ENCODE results near the gene DDRGK1. TPM values are rescaled to one million over a fixed set of nuclear protein-coding genes. Genes with fewer than 3 reads are reported as not detected.

DDRGK1 gene
- total RNA-seq, 1 donor from 2014 or later = 59.3 TPM

DNA sequence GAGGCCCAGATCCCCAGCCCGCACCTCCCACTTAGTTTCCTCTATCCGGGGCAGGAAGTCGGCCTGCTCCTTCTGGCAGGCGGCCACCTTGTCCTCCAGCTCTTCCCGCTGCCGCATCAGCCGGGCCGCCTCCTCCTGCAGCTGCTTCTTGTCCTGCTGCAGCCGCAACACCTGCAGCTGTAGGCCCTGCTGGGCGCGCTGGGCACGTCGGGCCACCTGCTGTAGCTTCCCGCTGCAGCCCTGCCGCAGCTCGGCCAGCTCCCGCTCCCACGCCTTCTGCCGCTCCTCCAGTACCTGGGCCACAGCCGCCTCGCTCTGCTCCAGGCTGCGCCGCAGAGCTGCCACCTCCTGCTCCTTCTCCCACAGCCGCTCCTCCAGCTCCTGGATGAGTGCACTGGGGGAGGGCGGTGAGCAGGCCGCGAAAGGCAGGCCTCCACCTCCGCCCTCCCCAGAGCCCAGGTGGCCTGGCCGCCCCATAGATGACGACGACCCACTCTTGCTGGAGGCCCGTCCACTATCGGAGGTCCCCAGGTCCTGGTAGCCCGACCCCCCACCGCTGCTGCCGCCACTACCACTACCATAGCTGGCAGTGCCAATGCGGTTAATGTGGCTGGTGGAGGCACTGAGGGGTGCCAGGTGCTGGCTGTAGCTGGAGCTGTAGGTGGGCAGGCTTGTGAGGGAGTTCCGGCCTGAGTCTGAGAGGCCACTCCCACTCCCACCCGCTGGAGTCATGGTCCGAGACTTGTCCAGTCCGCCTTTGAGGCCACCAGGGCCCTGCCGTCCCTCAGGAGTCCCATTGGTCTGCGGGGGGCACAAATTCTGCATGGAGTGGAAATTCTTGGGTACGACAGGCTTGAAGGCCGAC, 38.8 kb downstream of the DDRGK1 start:
- Mint-ChIP-seq H3K4me1 (ENCODE audit: low read depth, unreplicated experiment) (peaks cover 23% of the 10 kb centered on the region), H3K9me3 (ENCODE audit: unreplicated experiment) (peaks cover 3% of the 10 kb centered on the region), H3K36me3 (ENCODE audit: unreplicated experiment) (no peaks in the 10 kb centered on the region), H3K4me3 (ENCODE audit: unreplicated experiment) (no peak overlapping the region), H3K27me3 (ENCODE audit: unreplicated experiment) (peaks cover 8% of the 10 kb centered on the region), H3K27ac (ENCODE audit: unreplicated experiment) (peak overlapping the region; percentile 72)
- TF ChIP-seq, protein P1, sequence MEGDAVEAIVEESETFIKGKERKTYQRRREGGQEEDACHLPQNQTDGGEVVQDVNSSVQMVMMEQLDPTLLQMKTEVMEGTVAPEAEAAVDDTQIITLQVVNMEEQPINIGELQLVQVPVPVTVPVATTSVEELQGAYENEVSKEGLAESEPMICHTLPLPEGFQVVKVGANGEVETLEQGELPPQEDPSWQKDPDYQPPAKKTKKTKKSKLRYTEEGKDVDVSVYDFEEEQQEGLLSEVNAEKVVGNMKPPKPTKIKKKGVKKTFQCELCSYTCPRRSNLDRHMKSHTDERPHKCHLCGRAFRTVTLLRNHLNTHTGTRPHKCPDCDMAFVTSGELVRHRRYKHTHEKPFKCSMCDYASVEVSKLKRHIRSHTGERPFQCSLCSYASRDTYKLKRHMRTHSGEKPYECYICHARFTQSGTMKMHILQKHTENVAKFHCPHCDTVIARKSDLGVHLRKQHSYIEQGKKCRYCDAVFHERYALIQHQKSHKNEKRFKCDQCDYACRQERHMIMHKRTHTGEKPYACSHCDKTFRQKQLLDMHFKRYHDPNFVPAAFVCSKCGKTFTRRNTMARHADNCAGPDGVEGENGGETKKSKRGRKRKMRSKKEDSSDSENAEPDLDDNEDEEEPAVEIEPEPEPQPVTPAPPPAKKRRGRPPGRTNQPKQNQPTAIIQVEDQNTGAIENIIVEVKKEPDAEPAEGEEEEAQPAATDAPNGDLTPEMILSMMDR (IDR thresholded peaks at IDR 0.05; ENCODE audit: partially characterized antibody, unreplicated experiment) = no peak
- peak; percentile 43 for DNase-seq

GRCh38 chr20:3164763-3165410, 39.6 kb downstream of the DDRGK1 start:
- H3K4me3 Mint-ChIP-seq (ENCODE audit: unreplicated experiment) = peak overlapping the region; percentile 20
- H3K4me1 Mint-ChIP-seq (ENCODE audit: low read depth, unreplicated experiment) = peaks cover 23% of the 10 kb centered on the region
- peak overlapping the region; percentile 72 for H3K27ac Mint-ChIP-seq (ENCODE audit: unreplicated experiment)
- TF ChIP-seq, protein P1 (IDR thresholded peaks at IDR 0.05; ENCODE audit: partially characterized antibody, unreplicated experiment) = no peak
- H3K27me3 Mint-ChIP-seq (ENCODE audit: unreplicated experiment) = peaks cover 8% of the 10 kb centered on the region
- H3K36me3 Mint-ChIP-seq (ENCODE audit: unreplicated experiment) = no peaks in the 10 kb centered on the region
- H3K9me3 Mint-ChIP-seq (ENCODE audit: unreplicated experiment) = peaks cover 3% of the 10 kb centered on the region
- no peak for DNase-seq

GRCh38 chr20:3164043-3164762, 40.3 kb downstream of the DDRGK1 start:
- H3K9me3 Mint-ChIP-seq (ENCODE audit: unreplicated experiment) = peaks cover 4% of the 10 kb centered on the region
- H3K36me3 Mint-ChIP-seq (ENCODE audit: unreplicated experiment) = no peaks in the 10 kb centered on the region
- H3K4me1 Mint-ChIP-seq (ENCODE audit: low read depth, unreplicated experiment) = peaks cover 23% of the 10 kb centered on the region

DNA sequence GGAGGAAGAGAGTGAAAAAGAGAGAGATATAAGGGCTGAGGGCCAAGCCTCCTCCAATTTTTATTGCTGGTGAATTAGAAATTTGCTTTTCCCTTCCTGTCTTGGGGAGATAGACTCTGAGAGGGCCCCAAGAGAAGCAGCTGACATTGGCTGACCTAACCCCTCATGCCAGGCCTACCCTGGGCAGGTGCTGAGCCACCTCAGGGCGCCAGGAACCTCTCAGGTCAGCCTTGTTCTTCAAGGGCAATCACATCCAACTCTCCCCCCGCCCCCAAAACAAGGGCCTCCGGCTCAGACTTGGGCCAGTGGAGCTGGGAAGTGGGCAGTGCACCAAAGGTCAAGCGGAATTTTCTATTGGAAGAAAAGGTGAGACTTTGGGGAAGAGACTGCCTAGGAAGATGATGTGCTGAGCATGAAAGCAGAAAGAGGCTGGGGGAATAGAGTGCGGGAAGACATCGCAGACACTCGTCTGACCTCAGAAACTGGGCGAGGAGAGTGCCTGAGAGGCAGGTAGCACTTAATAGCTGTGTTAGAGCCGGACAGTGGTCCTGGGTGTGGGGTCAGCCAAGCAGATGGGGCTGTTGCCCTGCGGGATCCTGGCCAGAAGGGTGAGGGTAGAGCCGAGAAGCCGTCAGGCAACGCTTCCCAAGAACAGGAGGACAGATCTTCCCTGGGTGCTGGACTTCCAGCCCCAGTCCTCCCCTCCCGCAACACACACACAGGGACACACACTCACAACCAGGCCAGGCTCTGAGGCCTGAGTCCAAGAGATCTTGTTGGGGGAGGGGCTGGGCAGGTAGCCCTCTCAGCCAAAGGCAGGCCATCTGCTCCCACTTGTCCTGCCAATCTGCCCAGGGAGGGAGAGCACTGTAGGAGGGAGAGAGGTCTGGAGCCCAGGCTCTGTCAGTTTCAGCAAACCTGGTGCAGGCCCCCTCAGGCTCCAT, 41.1 kb downstream of the DDRGK1 start:
- H3K4me3 Mint-ChIP-seq (ENCODE audit: unreplicated experiment) = peak overlapping the region; percentile 74
- peak overlapping the region; percentile 95 for H3K27ac Mint-ChIP-seq (ENCODE audit: unreplicated experiment)
- peaks cover 5% of the 10 kb centered on the region for H3K9me3 Mint-ChIP-seq (ENCODE audit: unreplicated experiment)
- TF ChIP-seq, protein P1 (IDR thresholded peaks at IDR 0.05; ENCODE audit: partially characterized antibody, unreplicated experiment) = no peak
- H3K36me3 Mint-ChIP-seq (ENCODE audit: unreplicated experiment) = no peaks in the 10 kb centered on the region
- peaks cover 10% of the 10 kb centered on the region for H3K27me3 Mint-ChIP-seq (ENCODE audit: unreplicated experiment)
- peak; percentile 56 for DNase-seq
- H3K4me1 Mint-ChIP-seq (ENCODE audit: low read depth, unreplicated experiment) = peaks cover 21% of the 10 kb centered on the region

More at GRCh38 chr20:3164043-3164762, 40.3 kb downstream of the DDRGK1 start:
- TF ChIP-seq, protein P1 (IDR thresholded peaks at IDR 0.05; ENCODE audit: partially characterized antibody, unreplicated experiment) = no peak
- Mint-ChIP-seq H3K4me3 (ENCODE audit: unreplicated experiment) (peak overlapping the region; percentile 74), H3K27me3 (ENCODE audit: unreplicated experiment) (peaks cover 10% of the 10 kb centered on the region), H3K27ac (ENCODE audit: unreplicated experiment) (peak overlapping the region; percentile 95)
- DNase-seq = no peak
